Fibroblast of lung (primary cell): ENCODE measurements around the gene CCR3.
"Not testable (repeated sequence)": the region's sequence is repeated elsewhere in the genome, so short reads cannot be mapped to it uniquely, and the experiment has no call there.

Experiments used
- CTCF ChIP-seq, 2 donors: IDR thresholded peaks in 1 of 2; conservative IDR thresholded peaks in 1 of 2; 1 replicate in 1 of 2; 2 replicates in 1 of 2; pipeline ENCODE4 v1.5.1; 2011 to 2012; ENCODE audit warnings: low read length in 2 of 2, control low read depth in 1 of 2, inconsistent platforms in 1 of 2, low read depth in 1 of 2, mild to moderate bottlenecking in 1 of 2
- EZH2 ChIP-seq: IDR thresholded peaks from 2 replicates; pipeline ENCODE4 v1.5.1; 2012; ENCODE audit warnings: low read length, control low read depth, mild to moderate bottlenecking; ENCODE audit errors: missing control alignments

DNA sequence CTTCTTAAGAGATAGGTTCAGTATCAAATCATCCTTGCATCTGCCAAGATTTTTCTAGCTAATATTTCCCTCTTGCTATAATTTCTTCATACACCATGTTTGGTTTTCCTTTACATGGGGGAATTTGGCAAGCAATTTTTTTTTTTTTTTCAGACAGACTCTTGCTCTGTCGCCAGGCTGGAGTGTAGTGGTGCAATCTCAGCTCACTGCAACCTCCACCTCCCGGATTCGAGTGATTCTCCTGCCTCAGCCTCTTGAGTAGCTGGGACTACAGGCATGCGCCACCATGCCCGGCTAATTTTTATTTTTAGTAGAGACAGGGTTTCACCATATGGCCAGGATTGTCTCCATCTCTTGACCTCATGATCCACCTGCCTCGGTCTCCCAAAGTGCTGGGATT is 34.7 kb upstream of the CCR3 start:
- not testable (repeated sequence) for TF ChIP-seq CTCF (conservative IDR thresholded peaks at IDR 0.05 in 1 of 2, IDR thresholded peaks at IDR 0.05 in 1 of 2; ENCODE audit: low read depth in 1 of 2, low read length in 2 of 2); EZH2
